ENCODE measurements around the gene SHISAL2A.

- TF ChIP-seq CTCF (IDR thresholded peaks at IDR 0.05): no peak
- no peak for TF ChIP-seq POLR2AphosphoS5 (IDR thresholded peaks at IDR 0.05)
- no peak for TF ChIP-seq POLR2A (IDR thresholded peaks at IDR 0.05)
Observed at GRCh38 chr1:52593495-52593894, 39.5 kb upstream of the SHISAL2A start.
